IMR-90 (cell line): Measurements from ENCODE around the gene DNASE1. TPM values are rescaled to one million over a fixed set of nuclear protein-coding genes. Genes with fewer than 3 reads are reported as not detected.

ENCODE experiments used
- ATAC-seq: fragments of 200-7000 bp; cut with Tn5 transposase; 2 replicates; pipeline ENCODE4 v1.9.1; 2020; ENCODE audit warnings: low read depth, mild to moderate bottlenecking, moderate library complexity
- BruUV-seq: library from RNA; stranded (reverse); fragments of 400-500 nt; replicated peaks from 2 replicates; lab custom pipeline; 2021; lab: Mats Ljungman, UMichigan
- CTCF ChIA-PET: fragments of 300-600 bp; formaldehyde crosslinking; extraction: SDS; loops from one replicate; lab custom pipeline; 2021; ENCODE audit warnings: antibody characterized with exemption; lab: Yijun Ruan, JAX
- POLR2A ChIA-PET: fragments of 300-600 bp; sonication (Branson Sonifier 250); formaldehyde crosslinking; loops from one replicate; lab custom pipeline; 2022; ENCODE audit warnings: antibody characterized with exemption; ENCODE audit not compliant: unreplicated experiment; lab: Charles Lee
- DNase-seq: peaks from one replicate; pipeline ENCODE4 v3.0.0; 2013
- H2AFZ ChIP-seq: replicated peaks from 2 replicates; pipeline ENCODE3; 2013; ENCODE audit warnings: low read length, mild to moderate bottlenecking; ENCODE audit not compliant: poor library complexity
- H2AK5ac ChIP-seq: 2 replicates; pipeline ENCODE4 v1.6.1; 2013; ENCODE audit warnings: low read depth, low read length, inconsistent platforms
- H2AK9ac ChIP-seq: replicated peaks from 2 replicates; pipeline ENCODE3; 2013; ENCODE audit warnings: mild to moderate bottlenecking, low read depth, low read length, moderate library complexity; ENCODE audit not compliant: poor library complexity
- H2BK120ac ChIP-seq: 2 replicates; pipeline ENCODE4 v1.6.1; 2013; ENCODE audit warnings: low read depth, low read length, inconsistent platforms
- H2BK15ac ChIP-seq: 3 replicates; pipeline ENCODE4 v1.6.1; 2013; ENCODE audit warnings: low read depth, low read length, inconsistent platforms
- H2BK20ac ChIP-seq: 2 replicates; pipeline ENCODE4 v1.6.1; 2013; ENCODE audit warnings: low read depth, mild to moderate bottlenecking, inconsistent platforms, low read length, moderate library complexity
- H2BK5ac ChIP-seq: 2 replicates; pipeline ENCODE4 v1.6.1; 2013; ENCODE audit warnings: mild to moderate bottlenecking, low read depth, low read length, inconsistent platforms; ENCODE audit not compliant: poor library complexity, severe bottlenecking
- H3K14ac ChIP-seq: replicated peaks from 2 replicates; pipeline ENCODE4 v1.6.1; 2013; ENCODE audit warnings: low read depth, low read length, inconsistent platforms
- H3K18ac ChIP-seq: 2 replicates; pipeline ENCODE4 v1.6.1; 2013; ENCODE audit warnings: low read depth, low read length, control low read depth
- H3K23ac ChIP-seq: 2 replicates; pipeline ENCODE4 v1.6.1; 2013; ENCODE audit warnings: low read depth, low read length, inconsistent platforms
- H3K27ac ChIP-seq: 2 replicates; pipeline ENCODE4 v1.5.1; 2013; ENCODE audit warnings: mild to moderate bottlenecking, control low read depth, low read length; ENCODE audit not compliant: insufficient read depth
- H3K27me3 ChIP-seq: 2 replicates; pipeline ENCODE4 v1.6.1; 2013; ENCODE audit warnings: low read length; ENCODE audit not compliant: control insufficient read depth, insufficient read depth
- H3K36me3 ChIP-seq: 2 replicates; pipeline ENCODE4 v1.6.1; 2013; ENCODE audit warnings: low read length, mixed read lengths; ENCODE audit not compliant: control insufficient read depth, insufficient read depth
- H3K4ac ChIP-seq: 2 replicates; pipeline ENCODE4 v1.6.1; 2013; ENCODE audit warnings: low read depth, low read length, inconsistent platforms
- H3K4me1 ChIP-seq: 2 replicates; pipeline ENCODE4 v1.6.1; 2013; ENCODE audit warnings: low read length, mixed read lengths; ENCODE audit not compliant: control insufficient read depth, insufficient read depth
- H3K4me2 ChIP-seq: 2 replicates; pipeline ENCODE4 v1.6.1; 2013; ENCODE audit warnings: low read depth, mild to moderate bottlenecking, control low read depth, low read length, moderate library complexity
- H3K4me3 ChIP-seq: 2 replicates; pipeline ENCODE4 v1.5.1; 2013; ENCODE audit warnings: low read depth, mild to moderate bottlenecking, control low read depth, low read length, moderate library complexity; ENCODE audit not compliant: insufficient read depth
- H3K56ac ChIP-seq: 2 replicates; pipeline ENCODE4 v1.6.1; 2013; ENCODE audit warnings: low read length, inconsistent platforms; ENCODE audit not compliant: insufficient read depth; ENCODE audit errors: extremely low read depth
- H3K79me1 ChIP-seq, 2 experiments: 2 replicates each; pipeline ENCODE4 v1.6.1; 2013; ENCODE audit warnings: low read length in 2 of 2, inconsistent platforms in 1 of 2, low read depth in 1 of 2
- H3K9ac ChIP-seq: 2 replicates; pipeline ENCODE4 v1.6.1; 2013; ENCODE audit warnings: low read depth, low read length, control low read depth
- H3K9me1 ChIP-seq: 2 replicates; pipeline ENCODE4 v1.6.1; 2013; ENCODE audit warnings: low read length, inconsistent platforms; ENCODE audit not compliant: insufficient read depth
- H3K9me3 ChIP-seq: 2 replicates; pipeline ENCODE4 v1.6.1; 2013; ENCODE audit warnings: low read length; ENCODE audit not compliant: control insufficient read depth, insufficient read depth
- H4K20me1 ChIP-seq: 2 replicates; pipeline ENCODE4 v1.6.1; 2013; ENCODE audit warnings: low read length, inconsistent platforms; ENCODE audit not compliant: insufficient read depth
- H4K5ac ChIP-seq: 2 replicates; pipeline ENCODE4 v1.6.1; 2013; ENCODE audit warnings: mild to moderate bottlenecking, low read depth, low read length, control low read depth
- H4K8ac ChIP-seq, 2 experiments: 2 replicates each; pipeline ENCODE4 v1.6.1; 2013; ENCODE audit warnings: low read depth in 2 of 2, low read length in 2 of 2, control low read depth in 1 of 2, inconsistent platforms in 1 of 2
- H4K91ac ChIP-seq: 2 replicates; pipeline ENCODE4 v1.6.1; 2013; ENCODE audit warnings: low read depth, low read length, inconsistent platforms; ENCODE audit not compliant: insufficient read depth
- CTCF ChIP-seq: conservative IDR thresholded peaks from 2 replicates; pipeline ENCODE4 v1.5.1; 2012; ENCODE audit warnings: mild to moderate bottlenecking, low read depth, low read length, improper control_type of control experiment
- FOS ChIP-seq: fragments of 150-350 bp; IDR thresholded peaks from 2 replicates; pipeline ENCODE4 v1.6.1; 2016; ENCODE audit warnings: low read depth, low read length
- MAFK ChIP-seq: IDR thresholded peaks from 2 replicates; pipeline ENCODE4 v1.6.1; 2012; ENCODE audit warnings: low read depth, low read length, improper control_type of control experiment
- MAZ ChIP-seq: IDR thresholded peaks from 2 replicates; pipeline ENCODE4 v1.6.1; 2012; ENCODE audit warnings: low read depth, mild to moderate bottlenecking, low read length, improper control_type of control experiment, moderate library complexity, borderline replicate concordance
- MXI1 ChIP-seq: IDR thresholded peaks from 2 replicates; pipeline ENCODE4 v1.6.1; 2012; ENCODE audit warnings: low read depth, mild to moderate bottlenecking, low read length, moderate library complexity, borderline replicate concordance
- NFE2L2 ChIP-seq: fragments of 150-350 bp; IDR thresholded peaks from 2 replicates; pipeline ENCODE4 v1.6.1; 2016; ENCODE audit warnings: low read depth, mild to moderate bottlenecking, low read length
- POLR2A ChIP-seq: IDR thresholded peaks from 2 replicates; pipeline ENCODE4 v1.6.1; 2012; ENCODE audit warnings: mild to moderate bottlenecking, low read depth, low read length
- RAD21 ChIP-seq: IDR thresholded peaks from 2 replicates; pipeline ENCODE4 v1.6.1; 2012; ENCODE audit warnings: low read length, improper control_type of control experiment
- RCOR1 ChIP-seq: IDR thresholded peaks from 2 replicates; pipeline ENCODE4 v1.6.1; 2012; ENCODE audit warnings: mild to moderate bottlenecking, low read length, improper control_type of control experiment; ENCODE audit not compliant: insufficient replicate concordance
- RFX5 ChIP-seq: IDR thresholded peaks from 2 replicates; pipeline ENCODE4 v1.8.0; 2012; ENCODE audit warnings: low read depth, mild to moderate bottlenecking, low read length, moderate library complexity
- WGBS, 2 experiments: methylation state at CpG; one replicate each; pipeline versions ENCODE4 v1.1.5 to v1.1.7; 2013; ENCODE audit warnings: missing lambda C conversion rate in 2 of 2; ENCODE audit not compliant: insufficient read length in 1 of 2; ENCODE audit errors: extremely low coverage in 2 of 2; 5-methylcytosine and 5-hydroxymethylcytosine counted together
- dilution Hi-C: fragments of 300-500 bp; cut with HindIII; formaldehyde crosslinking; loops from one replicate; pipeline ENCODE4 v1.14.3; 2018; ENCODE audit warnings: low sequenced_read_pairs; ENCODE audit not compliant: unreplicated experiment
- in situ Hi-C: fragments of 300-500 bp; cut with MboI; formaldehyde crosslinking; loops from 3 replicates; pipeline ENCODE4 v1.14.3; 2019; ENCODE audit warnings: low sequenced_read_pairs, inconsistent platforms, mixed read lengths
- intact Hi-C: fragments of 100-400 bp; cut with micrococcal nuclease; formaldehyde crosslinking; loops from 2 replicates; pipeline ENCODE4 v1.10.0; 2022
- polyA plus RNA-seq, 3 experiments: library from polyadenylated mRNA; depleted of rRNA; stranded (reverse); fragments of >200 nt; gene quantifications; 2 replicates each; pipeline ENCODE4 v1.2.3, GENCODE V29; 2012; ENCODE audit warnings: low replicate concordance in 1 of 3
- total RNA-seq: library from RNA; depleted of rRNA; stranded (reverse); fragments of >200 nt; gene quantifications from 2 replicates; pipeline ENCODE4 v1.2.3, GENCODE V29; 2012

DNASE1 gene
- total and polyA plus RNA-seq, 2 of the 4 experiments (the other 2 are of a cell fraction), result 5.4 to 15.9 TPM

DNA sequence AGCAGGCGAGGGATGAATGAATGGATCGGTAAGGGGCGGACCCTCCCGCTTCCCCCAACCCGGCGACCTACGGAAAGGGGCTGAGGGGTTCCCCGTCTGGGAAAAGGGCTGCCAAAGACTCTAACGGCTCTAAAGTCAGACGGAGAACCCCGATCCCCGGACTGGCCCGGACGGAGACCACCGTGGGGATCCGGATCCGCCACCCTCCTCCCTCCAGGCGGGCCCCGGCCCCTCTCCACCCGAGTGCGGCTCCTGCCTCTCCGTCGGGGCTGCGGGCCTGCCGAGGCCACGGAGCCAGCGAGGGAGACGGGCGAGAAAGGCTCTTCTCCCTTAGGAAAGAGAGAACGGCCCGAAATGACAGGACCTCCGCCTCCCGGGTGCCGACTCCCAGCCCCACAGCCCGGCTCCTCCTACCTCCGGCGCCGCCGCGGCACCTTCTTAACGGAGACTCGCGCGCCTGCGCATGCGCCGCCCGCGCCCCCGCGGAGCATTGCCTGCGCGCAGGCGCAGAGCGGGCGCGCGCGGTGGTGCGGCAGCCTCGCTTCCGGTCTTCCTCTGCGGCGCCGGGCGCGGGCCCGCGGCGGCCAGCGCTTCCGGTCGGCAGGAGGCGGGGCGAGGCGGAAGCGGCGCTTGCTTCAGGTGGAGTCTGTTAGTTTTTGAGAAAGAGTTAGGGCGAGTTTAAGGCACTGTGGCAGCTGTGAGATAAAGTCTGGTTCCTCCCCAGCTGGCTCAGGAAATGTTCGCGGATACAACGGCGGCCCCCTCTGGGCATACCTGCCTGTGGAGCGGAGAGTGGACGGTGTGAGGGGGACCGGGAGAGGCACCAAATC is 43.1 kb upstream of the DNASE1 start, which contains the start of gene SLX4:
SLX4 (minus strand) TSS at position 461 of the 830 bp plus-strand sequence. CDS start 2,642 bp downstream, outside the sequence.
- Histone ChIP-seq H3K9me1 (peaks cover 10% of the 10 kb centered on the region), H3K14ac (peak within 1 kb of the TSS; percentile 91), H4K20me1 (no peaks in the 10 kb centered on the region), H2BK120ac (peak within 1 kb of the TSS; percentile 39; the same call in 1 of the 2 replicates), H3K4me3 (peak within 1 kb of the TSS; percentile 81), H2BK15ac (no peak within 1 kb of the TSS), H3K27ac (peak within 1 kb of the TSS; percentile 82), H2BK20ac (no peak within 1 kb of the TSS), H3K36me3 (peaks cover 5% of the 10 kb centered on the region; the same call in 1 of the 2 replicates), H3K9ac (peak within 1 kb of the TSS; percentile 80), H3K4ac (peak within 1 kb of the TSS; percentile 91), H3K18ac (peak within 1 kb of the TSS; percentile 29; the same call in 1 of the 2 replicates), H3K79me1 (peaks cover 46 to 62% of the 10 kb centered on the region in 2 experiments), H3K23ac (peak within 1 kb of the TSS; percentile 89), H2BK5ac (peak within 1 kb of the TSS; percentile 76), H4K5ac (peak within 1 kb of the TSS; percentile 43), H2AK9ac (peak within 1 kb of the TSS; percentile 99), H2AK5ac (peak within 1 kb of the TSS; percentile 37), H3K4me1 (peaks cover 5% of the 10 kb centered on the region), H3K56ac (peak within 1 kb of the TSS; percentile 56), H4K91ac (peak within 1 kb of the TSS; percentile 66), H3K9me3 (no peaks in the 10 kb centered on the region), H2AFZ (peak within 1 kb of the TSS; percentile 99), H3K27me3 (no peaks in the 10 kb centered on the region), H4K8ac (peak within 1 kb of the TSS; percentile 44 to 99), H3K4me2 (peak within 1 kb of the TSS; percentile 99)
- POLR2A ChIA-PET, result no interaction called here
- no TSS peak for BruUV-seq
- intact Hi-C loops, result no loop called here
- CTCF ChIA-PET, result interaction anchor here (0.5 kb wide), 1 partner anchor 79 kb away, joined by 3 read pairs; no protein-coding TSS in a partner anchor
- 1% methylated on average over 31 of the region's 86 CpGs; no CpG with 5 or more reads in 1 of the 2 experiments for WGBS, 2 experiments
- TF ChIP-seq RFX5, result no peak
- TF ChIP-seq FOS, result no peak
- TF ChIP-seq MXI1, result peak; percentile 63; the same call in 1 of the 2 replicates
- no peak for TF ChIP-seq NFE2L2
- TF ChIP-seq CTCF, result no peak
- peak; percentile 76; the same call in 1 of the 2 replicates for TF ChIP-seq MAZ
- TF ChIP-seq MAFK, result no peak
- TF ChIP-seq RCOR1, result no peak
- TF ChIP-seq RAD21, result no peak
- TF ChIP-seq POLR2A, result peak; percentile 58; the same call in 1 of the 2 replicates
- dilution Hi-C loops, result no loop called here
- in situ Hi-C loops, result no loop called here
- ATAC-seq (peak; percentile 94), DNase-seq (peak; percentile 86)
